ENCODE measurements around the gene PKHD1.
"Not testable (repeated sequence)": the region's sequence is repeated elsewhere in the genome, so short reads cannot be mapped to it uniquely, and the experiment has no call there.

The PKHD1 gene

DNA sequence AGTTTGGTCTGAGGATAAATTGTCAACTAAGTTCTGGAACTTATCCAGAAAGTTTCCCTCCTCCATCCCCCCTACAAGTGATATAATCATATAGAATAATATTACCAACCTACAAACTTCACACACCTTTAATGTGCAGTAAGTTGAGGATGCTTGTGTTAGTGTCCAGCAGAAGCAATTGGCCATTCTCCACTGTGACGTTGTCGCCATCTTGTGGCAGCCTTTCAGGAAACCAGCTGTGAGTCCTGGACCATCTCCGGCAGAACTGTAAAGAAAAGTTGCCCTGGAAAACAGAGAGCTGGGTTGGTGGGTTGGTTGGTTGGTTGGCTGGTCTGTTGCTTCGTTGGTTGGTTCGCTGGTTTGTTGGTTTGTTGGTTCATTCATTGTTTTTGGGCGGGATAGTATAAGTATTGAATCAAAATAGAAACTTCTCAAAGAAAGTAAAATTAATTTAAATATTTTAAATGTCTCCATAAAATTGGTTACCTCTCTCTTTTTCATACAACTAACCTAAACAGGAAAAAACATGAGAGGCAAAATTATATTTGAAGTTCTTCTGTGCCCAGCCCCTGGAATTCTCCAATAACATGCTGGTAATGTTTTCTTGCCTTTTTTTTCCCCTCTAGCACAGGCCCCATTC is 127.5 kb downstream of the PKHD1 start:
- no peak overlapping the region for H3K4me3 ChIP-seq (ENCODE audit: control insufficient read depth, low read depth, low read length)
- DNase-seq (ENCODE audit: low read depth), result peak; percentile 13
- TF ChIP-seq CTCF (IDR thresholded peaks at IDR 0.05; ENCODE audit: control insufficient read depth, insufficient read depth, low read depth, low read length, missing control alignments), result peak; percentile 83

GRCh38 chr6:51954681-51955080 is 132.7 kb downstream of the PKHD1 start:
- TF ChIP-seq CTCF (IDR thresholded peaks at IDR 0.05; ENCODE audit: control insufficient read depth, insufficient read depth, low read depth, low read length, missing control alignments), result no peak
- DNase-seq (ENCODE audit: low read depth), result no peak
- H3K4me3 ChIP-seq (ENCODE audit: control insufficient read depth, low read depth, low read length), result no peak overlapping the region

DNA sequence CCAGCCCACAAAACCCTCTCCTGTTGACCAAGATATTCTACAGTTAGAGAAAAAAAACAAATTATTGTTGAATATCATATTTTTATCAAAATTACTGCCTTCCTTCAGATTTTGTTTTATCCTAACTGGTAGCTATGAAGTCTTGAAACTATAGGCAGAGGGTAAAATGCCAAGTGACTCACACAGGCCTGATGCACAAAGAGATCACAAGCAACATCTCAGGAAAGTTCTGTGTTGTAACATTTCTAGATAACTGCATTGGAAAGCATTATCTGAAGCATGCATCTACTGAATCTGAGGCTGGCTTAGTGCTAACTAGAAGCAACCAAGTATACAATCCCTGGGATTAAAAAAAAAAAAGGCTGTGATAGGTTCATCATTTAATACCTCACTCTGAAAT is 134.2 kb downstream of the PKHD1 start:
- no peak overlapping the region for H3K4me3 ChIP-seq (ENCODE audit: control insufficient read depth, low read depth, low read length)
- DNase-seq (ENCODE audit: low read depth), result no peak
- TF ChIP-seq CTCF (IDR thresholded peaks at IDR 0.05; ENCODE audit: control insufficient read depth, insufficient read depth, low read depth, low read length, missing control alignments), result no peak

DNA sequence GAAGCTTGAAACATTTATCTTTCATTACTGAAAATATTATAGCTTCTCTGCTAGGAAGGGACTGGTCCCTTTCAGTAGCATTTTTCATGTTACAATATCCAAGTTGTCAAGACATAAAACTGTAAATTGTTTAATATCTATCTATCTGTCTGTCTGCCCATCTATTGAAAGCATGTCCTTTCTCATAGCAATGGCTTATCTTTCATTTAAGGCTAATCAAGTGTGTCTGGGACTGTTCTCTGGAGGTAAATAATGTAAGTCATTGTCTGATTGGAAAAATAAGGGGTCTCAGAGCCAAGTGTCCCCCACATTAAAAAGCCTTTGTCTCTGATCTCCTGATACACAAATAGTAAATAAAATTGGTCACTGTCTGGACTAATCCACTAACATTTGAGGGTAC is 135.5 kb downstream of the PKHD1 start:
- no peak overlapping the region for H3K4me3 ChIP-seq (ENCODE audit: control insufficient read depth, low read depth, low read length)
- no peak for TF ChIP-seq CTCF (IDR thresholded peaks at IDR 0.05; ENCODE audit: control insufficient read depth, insufficient read depth, low read depth, low read length, missing control alignments)
- no peak for DNase-seq (ENCODE audit: low read depth)

- no peak for TF ChIP-seq CTCF (IDR thresholded peaks at IDR 0.05; ENCODE audit: control insufficient read depth, insufficient read depth, low read depth, low read length, missing control alignments)
- H3K4me3 ChIP-seq (ENCODE audit: control insufficient read depth, low read depth, low read length), result no peak overlapping the region
- no peak for DNase-seq (ENCODE audit: low read depth)
Measured at GRCh38 chr6:51949526-51949925, 137.9 kb downstream of the PKHD1 start.

GRCh38 chr6:51939695-51940094 is 147.7 kb downstream of the PKHD1 start:
- not testable (repeated sequence) for DNase-seq (ENCODE audit: low read depth)

GRCh38 chr6:51936531-51937290 is 150.7 kb downstream of the PKHD1 start:
- no peak for DNase-seq (ENCODE audit: low read depth)
- H3K4me3 ChIP-seq (ENCODE audit: control insufficient read depth, low read depth, low read length), result no peak overlapping the region
- no peak for TF ChIP-seq CTCF (IDR thresholded peaks at IDR 0.05; ENCODE audit: control insufficient read depth, insufficient read depth, low read depth, low read length, missing control alignments)

More at GRCh38 chr6:51939695-51940094, 147.7 kb downstream of the PKHD1 start:
- H3K4me3 ChIP-seq (ENCODE audit: control insufficient read depth, low read depth, low read length), result not testable (repeated sequence)
